Caco-2 (cell line): ENCODE data around the gene KDM4C. TPM values are rescaled to one million over a fixed set of nuclear protein-coding genes. Genes with fewer than 3 reads are reported as not detected.

Source experiments
- BruUV-seq: library from RNA; stranded (reverse); fragments of 400-500 nt; replicated peaks from 2 replicates; lab custom pipeline; 2021; lab: Mats Ljungman, UMichigan
- CTCF ChIA-PET: fragments of 300-600 bp; sonication (Branson Sonifier 250); formaldehyde crosslinking; loops from one replicate; lab custom pipeline; 2022; ENCODE audit warnings: antibody characterized with exemption; lab: Charles Lee
- POLR2A ChIA-PET: fragments of 300-600 bp; sonication (Branson Sonifier 250); formaldehyde crosslinking; loops from one replicate; lab custom pipeline; 2022; ENCODE audit warnings: antibody characterized with exemption; lab: Charles Lee
- DNase-seq, 2 experiments: peaks; one replicate each; pipeline versions ENCODE4 v3.0.0 to v3.0.0-alpha.2; 2020 to 2022
- H3K27me3 ChIP-seq: replicated peaks from 2 replicates; pipeline ENCODE4 v1.6.0; 2011; ENCODE audit warnings: low read length; ENCODE audit not compliant: control insufficient read depth, insufficient read depth
- H3K36me3 ChIP-seq: 2 replicates; pipeline ENCODE4 v1.5.1; 2011; ENCODE audit warnings: low read length; ENCODE audit not compliant: control insufficient read depth, insufficient read depth
- H3K4me1 ChIP-seq: fragments of 250-450 bp; sonication (Bioruptor Pico); 2 replicates; pipeline ENCODE4 v1.5.1; 2020; ENCODE audit warnings: mild to moderate bottlenecking
- H3K4me3 ChIP-seq: 2 replicates; pipeline ENCODE4 v1.5.1; 2011; ENCODE audit warnings: low read depth, mild to moderate bottlenecking, control low read depth, low read length
- H3K9me3 ChIP-seq: fragments of 250-450 bp; sonication (Bioruptor Pico); 2 replicates; pipeline ENCODE4 v1.5.1; 2020; ENCODE audit warnings: mild to moderate bottlenecking, moderate library complexity
- H3K27ac Mint-ChIP-seq: one replicate; pipeline ENCODE4 v1.8.0; 2022; ENCODE audit warnings: mixed read lengths; ENCODE audit not compliant: unreplicated experiment
- H3K27me3 Mint-ChIP-seq: one replicate; pipeline ENCODE4 v1.8.0; 2022; ENCODE audit warnings: mixed read lengths; ENCODE audit not compliant: insufficient read depth, unreplicated experiment
- H3K36me3 Mint-ChIP-seq: one replicate; pipeline ENCODE4 v1.8.0; 2022; ENCODE audit warnings: mild to moderate bottlenecking, mixed read lengths; ENCODE audit not compliant: insufficient read depth, unreplicated experiment
- H3K4me1 Mint-ChIP-seq: one replicate; pipeline ENCODE4 v1.8.0; 2022; ENCODE audit warnings: low read depth, mixed read lengths; ENCODE audit not compliant: unreplicated experiment
- H3K4me3 Mint-ChIP-seq: one replicate; pipeline ENCODE4 v1.8.0; 2022; ENCODE audit warnings: mild to moderate bottlenecking, moderate library complexity, mixed read lengths; ENCODE audit not compliant: unreplicated experiment
- H3K9me3 Mint-ChIP-seq: one replicate; pipeline ENCODE4 v1.8.0; 2022; ENCODE audit warnings: mixed read lengths; ENCODE audit not compliant: unreplicated experiment
- CTCF ChIP-seq, 2 experiments: fragments of 200-600 bp in 1 of 2; IDR thresholded peaks; 1 replicate in 1 of 2; 2 replicates in 1 of 2; pipeline versions ENCODE4 v1.5.1 to v1.8.0; 2011 to 2022; ENCODE audit warnings: antibody characterized with exemption in 1 of 2, control low read depth in 1 of 2, inconsistent platforms in 1 of 2, low read depth in 1 of 2, low read length in 1 of 2, mild to moderate bottlenecking in 1 of 2, moderate library complexity in 1 of 2; ENCODE audit not compliant: insufficient read depth in 1 of 2, severe bottlenecking in 1 of 2, unreplicated experiment in 1 of 2
- intact Hi-C: fragments of 100-400 bp; cut with micrococcal nuclease; formaldehyde crosslinking; loops from one replicate; pipeline ENCODE4 v1.10.0; 2022; ENCODE audit not compliant: unreplicated experiment
- total RNA-seq: library from RNA; stranded (reverse); gene quantifications from 2 replicates; pipeline ENCODE4 v1.2.3, GENCODE V29; 2022

Gene KDM4C
- total RNA-seq, 1 experiment from 2014 or later, result 40.3 TPM

- no peaks in the 10 kb centered on the region for H3K9me3 ChIP-seq
- CTCF ChIA-PET, result interaction anchor here (0.5 kb wide), 1 partner anchor 578 kb away, joined by 5 read pairs; no protein-coding TSS in a partner anchor
- no peak overlapping the region for H3K4me3 Mint-ChIP-seq
- POLR2A ChIA-PET, result interaction anchor here (0.7 kb wide), 1 partner anchor 25 kb away, joined by 3 read pairs; no protein-coding TSS in a partner anchor
- intact Hi-C loops, result no loop called here
- H3K27ac Mint-ChIP-seq, result peak overlapping the region; percentile 79
- no peak for TF ChIP-seq CTCF (IDR thresholded peaks at IDR 0.05; ENCODE audit: insufficient read depth in 1 of 2, low read depth in 1 of 2, low read length in 1 of 2, severe bottlenecking in 1 of 2, unreplicated experiment in 1 of 2)
- H3K27me3 ChIP-seq, result no peaks in the 10 kb centered on the region
- peaks cover 54% of the 10 kb centered on the region for H3K4me1 Mint-ChIP-seq
- H3K4me1 ChIP-seq, result peaks cover 42% of the 10 kb centered on the region
- no peaks in the 10 kb centered on the region for H3K36me3 ChIP-seq
- DNase-seq, result peak; percentile 20 to 39
- H3K4me3 ChIP-seq, result no peak overlapping the region
- H3K27me3 Mint-ChIP-seq, result no peaks in the 10 kb centered on the region
- peaks cover 9% of the 10 kb centered on the region for H3K9me3 Mint-ChIP-seq
- H3K36me3 Mint-ChIP-seq, result peaks cover 14% of the 10 kb centered on the region
- BruUV-seq, result no TSS peak
Measured at GRCh38 chr9:6870650-6871477, 113.1 kb downstream of the KDM4C start.

- H3K36me3 Mint-ChIP-seq, result peaks cover 21% of the 10 kb centered on the region
- no peak overlapping the region for H3K4me3 ChIP-seq
- H3K36me3 ChIP-seq, result no peaks in the 10 kb centered on the region
- H3K9me3 Mint-ChIP-seq, result peaks cover 10% of the 10 kb centered on the region
- intact Hi-C loops, result no loop called here
- peaks cover 3% of the 10 kb centered on the region; the same call in 1 of the 2 replicates for H3K9me3 ChIP-seq
- BruUV-seq, result no TSS peak
- no peaks in the 10 kb centered on the region for H3K27me3 ChIP-seq
- ChIA-PET POLR2A (no interaction called here), CTCF (interaction anchor here (1.1 kb wide), 1 partner anchor 44 kb away, joined by 3 read pairs; no protein-coding TSS in a partner anchor)
- TF ChIP-seq CTCF (IDR thresholded peaks at IDR 0.05; ENCODE audit: insufficient read depth in 1 of 2, low read depth in 1 of 2, low read length in 1 of 2, severe bottlenecking in 1 of 2, unreplicated experiment in 1 of 2), result no peak
- DNase-seq, result no peak
- H3K4me3 Mint-ChIP-seq, result peak overlapping the region; percentile 44
- peaks cover 69% of the 10 kb centered on the region for H3K4me1 ChIP-seq
- H3K4me1 Mint-ChIP-seq, result peaks cover 67% of the 10 kb centered on the region
- no peaks in the 10 kb centered on the region for H3K27me3 Mint-ChIP-seq
- H3K27ac Mint-ChIP-seq, result peak overlapping the region; percentile 77
Measured at GRCh38 chr9:6873857-6874256, 116.1 kb downstream of the KDM4C start.

- TF ChIP-seq CTCF (IDR thresholded peaks at IDR 0.05; ENCODE audit: insufficient read depth in 1 of 2, low read depth in 1 of 2, low read length in 1 of 2, severe bottlenecking in 1 of 2, unreplicated experiment in 1 of 2), result no peak
- Histone ChIP-seq H3K4me3 (no peak overlapping the region), H3K36me3 (no peaks in the 10 kb centered on the region), H3K9me3 (peaks cover 3% of the 10 kb centered on the region), H3K4me1 (peaks cover 74% of the 10 kb centered on the region), H3K27me3 (no peaks in the 10 kb centered on the region)
- POLR2A ChIA-PET, result no interaction called here
- H3K9me3 Mint-ChIP-seq, result peaks cover 10% of the 10 kb centered on the region
- peak overlapping the region; percentile 77 for H3K27ac Mint-ChIP-seq
- DNase-seq, result no peak
- H3K4me3 Mint-ChIP-seq, result peak overlapping the region; percentile 34
- BruUV-seq, result no TSS peak
- CTCF ChIA-PET, result interaction anchor here (0.6 kb wide), 1 partner anchor 19 kb away, joined by 3 read pairs; no protein-coding TSS in a partner anchor
- peaks cover 21% of the 10 kb centered on the region for H3K36me3 Mint-ChIP-seq
- peaks cover 56% of the 10 kb centered on the region for H3K4me1 Mint-ChIP-seq
- intact Hi-C loops, result loop anchor here (5.0 kb wide), 1 partner anchor 109 kb away; no protein-coding TSS in a partner anchor
- H3K27me3 Mint-ChIP-seq, result no peaks in the 10 kb centered on the region
Measured at GRCh38 chr9:6876195-6876894, 118.6 kb downstream of the KDM4C start.
